Muscle of arm (tissue), 12 donors: ENCODE measurements around the gene CALN1. TPM values are rescaled to one million over a fixed set of nuclear protein-coding genes. Genes with fewer than 3 reads are reported as not detected.
"Not testable (repeated sequence)": the region's sequence is repeated elsewhere in the genome, so short reads cannot be mapped to it uniquely, and the experiment has no call there.

ENCODE experiments used
- DNase-seq: peaks from one replicate; pipeline ENCODE4 v3.0.0-alpha.2; 2013
- polyA plus RNA-seq, 12 donors: library from polyadenylated mRNA; unstranded; fragments of 120-200 nt; gene quantifications; one replicate each; pipeline ENCODE4 v1.2.1, GENCODE V29; 2013; ENCODE audit not compliant: insufficient read length in 12 of 12

Gene CALN1
- polyA plus RNA-seq, 12 donors = 0.95 to 2.6 (median 1.6) TPM; not detected in 2

GRCh38 chr7:72098807-72099580 is 313.1 kb downstream of the CALN1 start:
- DNase-seq = peak; percentile 33

DNA sequence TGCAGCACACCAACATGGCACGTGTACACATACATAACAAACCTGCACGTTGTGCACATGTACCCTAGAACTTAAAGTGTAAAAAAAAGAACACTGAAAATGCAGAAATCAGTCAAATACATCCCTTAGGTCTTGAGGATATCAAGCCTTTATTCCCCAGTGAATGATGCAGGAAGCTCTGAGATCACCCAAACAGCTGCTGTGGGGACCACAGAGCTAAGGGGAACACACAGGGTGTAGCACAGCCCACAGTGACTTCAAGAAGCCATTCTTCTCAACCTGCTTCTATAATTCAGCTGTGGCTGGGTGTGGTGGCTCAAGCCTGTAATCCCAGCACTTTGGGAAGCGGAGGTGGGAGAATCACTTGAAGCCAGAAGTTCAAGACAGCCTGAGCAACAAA is 314.9 kb downstream of the CALN1 start:
- no peak for DNase-seq

DNA sequence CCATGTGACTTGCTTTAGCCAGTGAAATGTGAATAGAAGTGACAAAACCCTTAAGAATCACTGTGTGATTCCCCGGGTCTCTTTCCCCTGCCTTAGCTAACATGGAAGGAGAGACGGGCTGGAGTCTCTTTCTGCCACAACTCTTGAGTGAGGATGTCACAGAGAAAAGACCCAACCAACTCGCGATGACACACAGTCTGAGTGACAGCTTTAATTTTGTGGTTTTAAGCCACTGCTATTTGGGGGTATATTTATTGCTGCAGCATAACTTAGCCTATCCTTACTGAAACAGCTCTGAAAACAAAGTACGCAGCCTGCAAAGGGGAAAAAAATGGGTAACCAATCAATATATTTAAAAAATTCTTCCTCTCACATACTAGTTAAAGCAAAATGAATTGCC is 319.4 kb downstream of the CALN1 start:
- no peak for DNase-seq

- DNase-seq = no peak
Observed at GRCh38 chr7:72087926-72088325, 324.2 kb downstream of the CALN1 start.

- no peak for DNase-seq
Observed at GRCh38 chr7:72080865-72081510, 331.1 kb downstream of the CALN1 start.

- no peak for DNase-seq
Observed at GRCh38 chr7:72080341-72080766, 331.8 kb downstream of the CALN1 start.

DNA sequence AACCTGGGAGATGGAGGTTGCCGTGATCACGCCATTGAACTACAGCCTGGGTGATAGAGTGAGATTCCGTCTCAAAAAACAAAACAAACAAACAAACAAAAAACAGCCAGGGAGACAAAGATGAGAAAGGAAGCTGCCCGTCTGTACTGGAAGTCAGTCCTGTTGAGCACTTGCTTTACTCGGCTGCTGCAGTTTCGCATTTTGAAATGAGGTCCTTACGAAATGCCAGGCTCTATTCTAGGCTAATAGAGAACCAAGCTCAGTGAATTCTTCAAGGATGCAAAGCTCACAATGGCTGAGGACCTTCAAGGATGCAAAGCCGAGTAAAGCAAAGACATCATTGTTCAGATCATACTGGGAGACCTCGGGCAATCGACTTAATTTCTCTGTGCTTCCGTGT is 333.3 kb downstream of the CALN1 start:
- DNase-seq = no peak

GRCh38 chr7:72078301-72078700 is 333.8 kb downstream of the CALN1 start:
- DNase-seq = no peak

GRCh38 chr7:72077786-72078185 is 334.4 kb downstream of the CALN1 start:
- DNase-seq = no peak

- no peak for DNase-seq
Observed at GRCh38 chr7:72072901-72073300, 339.2 kb downstream of the CALN1 start.

- DNase-seq = no peak
Observed at GRCh38 chr7:72069263-72069662, 342.9 kb downstream of the CALN1 start.

- DNase-seq = not testable (repeated sequence)
Observed at GRCh38 chr7:72065764-72066163, 346.4 kb downstream of the CALN1 start.

DNA sequence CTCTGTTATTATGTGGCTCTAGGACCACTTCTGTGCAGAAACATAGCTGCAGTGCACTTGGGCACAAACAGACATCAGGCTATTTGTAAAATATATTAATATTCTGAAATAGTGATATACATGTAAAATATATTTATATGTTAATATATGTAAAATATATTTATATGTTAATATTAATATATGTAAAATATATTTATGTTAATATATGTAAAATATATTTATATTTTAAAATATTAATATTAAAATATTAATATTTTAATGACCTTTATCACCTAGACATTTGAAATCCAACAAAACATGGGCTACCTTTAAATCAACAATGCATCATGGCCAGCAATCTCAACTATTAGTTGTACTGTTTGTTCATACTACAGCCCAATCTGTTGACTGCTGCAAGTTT is 347.2 kb downstream of the CALN1 start:
- no peak for DNase-seq

DNA sequence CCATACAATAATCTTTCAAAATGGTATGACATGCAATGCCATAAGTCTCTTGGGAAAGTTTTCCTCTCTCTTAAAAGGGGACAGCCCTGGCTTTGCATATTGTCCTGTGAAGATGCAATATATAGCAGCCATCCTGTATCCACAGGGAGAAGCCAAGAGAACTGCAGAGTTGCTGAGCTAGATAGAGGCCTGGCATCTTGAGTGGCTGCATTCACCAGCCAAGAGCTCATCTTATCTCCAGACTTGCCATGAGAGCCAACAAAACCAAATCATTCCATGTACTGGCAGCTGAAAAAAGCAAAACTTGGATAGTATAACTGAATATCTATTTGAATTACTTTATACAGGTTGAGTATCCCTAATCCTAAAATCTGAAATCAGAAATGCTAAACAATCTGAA is 348.8 kb downstream of the CALN1 start:
- DNase-seq = no peak

GRCh38 chr7:72062666-72063065 is 349.5 kb downstream of the CALN1 start:
- no peak for DNase-seq

DNA sequence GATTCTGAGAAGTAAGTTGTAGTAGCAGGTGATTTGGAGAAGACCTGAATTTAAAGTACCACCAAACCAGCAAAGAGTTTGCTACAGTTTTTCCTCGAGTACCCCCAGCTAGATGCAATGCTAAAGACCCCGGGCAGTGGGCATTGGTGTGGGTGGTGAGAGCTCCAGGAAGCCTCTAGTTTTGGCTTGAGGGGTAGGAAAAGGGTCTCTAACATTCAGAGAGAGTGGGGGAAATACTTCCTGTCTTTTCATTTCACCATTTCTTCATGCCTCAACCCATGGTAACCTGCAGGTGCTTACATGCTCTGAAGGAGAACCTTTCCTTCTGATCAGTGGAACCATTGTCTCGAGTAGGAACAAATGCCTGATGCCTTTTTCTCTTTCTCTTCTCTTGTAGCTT is 352.2 kb downstream of the CALN1 start:
- no peak for DNase-seq

- DNase-seq = peak; percentile 9
Observed at GRCh38 chr7:72058579-72058978, 353.6 kb downstream of the CALN1 start.

GRCh38 chr7:72057796-72058195 is 354.3 kb downstream of the CALN1 start:
- DNase-seq = no peak

DNA sequence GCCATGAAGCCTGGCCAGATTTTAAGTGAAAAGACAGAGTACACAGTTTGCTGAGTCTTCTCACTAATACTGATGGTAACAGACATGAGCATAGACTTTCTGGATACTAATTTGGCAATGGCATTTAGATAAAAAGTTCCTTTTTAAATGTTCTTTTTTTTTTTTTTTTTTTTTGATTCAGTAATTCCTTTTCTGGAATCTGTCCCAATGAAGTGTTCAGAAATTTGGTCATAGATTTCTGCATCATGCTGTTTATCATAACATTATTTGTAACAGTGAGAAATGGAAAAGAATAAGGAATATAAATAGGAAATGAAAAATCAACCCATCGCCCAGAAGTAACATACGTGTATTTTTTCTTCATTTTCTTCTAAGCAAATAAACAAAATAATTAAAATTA is 354.9 kb downstream of the CALN1 start:
- DNase-seq = no peak

DNA sequence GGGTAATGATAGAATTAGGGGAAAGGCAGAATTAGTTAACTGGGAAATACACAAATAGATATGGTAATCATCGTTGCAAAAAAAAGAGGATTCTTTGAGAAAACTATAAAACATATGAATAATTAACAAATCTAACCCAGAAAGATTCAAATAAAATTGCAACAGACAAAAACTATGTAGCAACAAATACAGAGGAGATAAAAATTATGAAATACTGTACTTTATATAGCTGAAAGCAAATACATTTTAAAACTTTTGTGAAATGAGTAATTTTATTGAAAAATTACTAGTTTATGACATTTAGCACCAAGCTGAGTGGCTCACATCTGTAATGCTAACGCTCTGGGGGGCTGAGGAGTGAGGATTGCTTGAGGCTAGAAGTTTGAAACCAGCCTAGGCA is 356.7 kb downstream of the CALN1 start:
- DNase-seq = no peak

- no peak for DNase-seq
Observed at GRCh38 chr7:72053292-72053691, 358.8 kb downstream of the CALN1 start.

DNA sequence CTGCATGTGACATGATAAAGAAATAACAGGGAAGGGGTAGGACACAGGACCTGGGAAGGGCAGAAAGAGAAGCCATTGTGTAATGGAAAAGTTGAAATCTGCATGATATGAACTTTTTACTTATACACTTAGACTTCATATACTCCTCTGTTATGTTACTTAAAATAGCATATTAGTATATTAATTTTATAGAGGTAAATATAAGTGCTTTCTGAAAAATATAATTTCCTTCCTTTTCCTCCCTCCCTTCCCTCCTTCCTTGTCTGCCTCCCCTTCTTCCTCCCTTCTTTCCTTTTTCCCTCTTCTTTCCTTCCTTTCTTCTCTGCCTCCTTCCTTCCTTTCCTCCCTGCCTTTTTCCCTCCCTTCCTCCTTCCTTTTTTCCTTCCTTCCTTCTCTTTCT is 363.7 kb downstream of the CALN1 start:
- DNase-seq = no peak

- DNase-seq = no peak
Observed at GRCh38 chr7:72042855-72043254, 369.3 kb downstream of the CALN1 start.

- DNase-seq = no peak
Observed at GRCh38 chr7:72040641-72041040, 371.5 kb downstream of the CALN1 start.
